ENCODE results near the gene DYNC1H1. TPM values are rescaled to one million over a fixed set of nuclear protein-coding genes. Genes with fewer than 3 reads are reported as not detected.

DYNC1H1 gene
- total RNA-seq, 1 experiment from 2014 or later = 361 TPM

DNA sequence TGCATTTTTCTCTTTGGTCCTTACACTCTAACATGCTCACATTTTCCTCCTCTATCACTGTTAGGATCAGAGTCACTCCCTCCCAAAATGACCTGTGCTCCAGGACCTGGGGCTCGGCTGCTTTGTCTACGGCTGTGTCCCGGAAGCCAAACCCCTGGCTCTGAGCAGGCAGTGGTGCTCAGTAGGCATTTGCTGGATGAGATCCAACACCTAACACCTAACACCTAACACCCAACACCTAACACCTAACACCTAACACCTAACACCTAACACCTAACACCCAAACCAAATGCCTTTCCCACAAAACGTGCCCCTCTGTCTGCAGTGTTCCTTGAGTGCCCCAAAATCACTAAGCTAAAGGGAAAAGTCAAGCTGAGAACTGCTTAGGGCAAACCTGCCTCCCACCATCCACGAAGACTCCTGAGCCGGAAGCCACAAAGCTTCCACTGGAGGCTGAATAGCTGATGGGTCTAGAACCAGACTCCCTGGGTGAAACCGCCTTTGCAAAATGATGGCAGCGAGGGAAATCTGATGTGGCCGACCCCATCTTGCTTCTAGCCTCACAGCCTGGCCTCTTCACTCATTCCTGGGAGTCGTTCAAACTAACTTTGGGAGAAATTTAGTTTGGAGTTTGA, 93.2 kb downstream of the DYNC1H1 start (continued):
- TF ChIP-seq, protein P1, sequence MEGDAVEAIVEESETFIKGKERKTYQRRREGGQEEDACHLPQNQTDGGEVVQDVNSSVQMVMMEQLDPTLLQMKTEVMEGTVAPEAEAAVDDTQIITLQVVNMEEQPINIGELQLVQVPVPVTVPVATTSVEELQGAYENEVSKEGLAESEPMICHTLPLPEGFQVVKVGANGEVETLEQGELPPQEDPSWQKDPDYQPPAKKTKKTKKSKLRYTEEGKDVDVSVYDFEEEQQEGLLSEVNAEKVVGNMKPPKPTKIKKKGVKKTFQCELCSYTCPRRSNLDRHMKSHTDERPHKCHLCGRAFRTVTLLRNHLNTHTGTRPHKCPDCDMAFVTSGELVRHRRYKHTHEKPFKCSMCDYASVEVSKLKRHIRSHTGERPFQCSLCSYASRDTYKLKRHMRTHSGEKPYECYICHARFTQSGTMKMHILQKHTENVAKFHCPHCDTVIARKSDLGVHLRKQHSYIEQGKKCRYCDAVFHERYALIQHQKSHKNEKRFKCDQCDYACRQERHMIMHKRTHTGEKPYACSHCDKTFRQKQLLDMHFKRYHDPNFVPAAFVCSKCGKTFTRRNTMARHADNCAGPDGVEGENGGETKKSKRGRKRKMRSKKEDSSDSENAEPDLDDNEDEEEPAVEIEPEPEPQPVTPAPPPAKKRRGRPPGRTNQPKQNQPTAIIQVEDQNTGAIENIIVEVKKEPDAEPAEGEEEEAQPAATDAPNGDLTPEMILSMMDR (IDR thresholded peaks at IDR 0.05 in 2 of 3, conservative IDR thresholded peaks at IDR 0.05 in 1 of 3; ENCODE audit: borderline replicate concordance in 1 of 3, insufficient read depth in 1 of 3, low read depth in 2 of 3, low read length in 2 of 3) = no peak
- TF ChIP-seq ZNF274 (IDR thresholded peaks at IDR 0.05; ENCODE audit: low read depth, low read length) = no peak
- TF ChIP-seq, protein P2, sequence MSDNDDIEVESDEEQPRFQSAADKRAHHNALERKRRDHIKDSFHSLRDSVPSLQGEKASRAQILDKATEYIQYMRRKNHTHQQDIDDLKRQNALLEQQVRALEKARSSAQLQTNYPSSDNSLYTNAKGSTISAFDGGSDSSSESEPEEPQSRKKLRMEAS (IDR thresholded peaks at IDR 0.05) = no peak
- TF ChIP-seq JUND (IDR thresholded peaks at IDR 0.05) = no peak
- TF ChIP-seq CEBPB (IDR thresholded peaks at IDR 0.05; ENCODE audit: low read depth) = no peak
- no peak for TF ChIP-seq CBX3 (IDR thresholded peaks at IDR 0.05; ENCODE audit: low read depth)
- TF ChIP-seq, protein P3, sequence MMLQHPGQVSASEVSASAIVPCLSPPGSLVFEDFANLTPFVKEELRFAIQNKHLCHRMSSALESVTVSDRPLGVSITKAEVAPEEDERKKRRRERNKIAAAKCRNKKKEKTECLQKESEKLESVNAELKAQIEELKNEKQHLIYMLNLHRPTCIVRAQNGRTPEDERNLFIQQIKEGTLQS (IDR thresholded peaks at IDR 0.05) = no peak

DNA sequence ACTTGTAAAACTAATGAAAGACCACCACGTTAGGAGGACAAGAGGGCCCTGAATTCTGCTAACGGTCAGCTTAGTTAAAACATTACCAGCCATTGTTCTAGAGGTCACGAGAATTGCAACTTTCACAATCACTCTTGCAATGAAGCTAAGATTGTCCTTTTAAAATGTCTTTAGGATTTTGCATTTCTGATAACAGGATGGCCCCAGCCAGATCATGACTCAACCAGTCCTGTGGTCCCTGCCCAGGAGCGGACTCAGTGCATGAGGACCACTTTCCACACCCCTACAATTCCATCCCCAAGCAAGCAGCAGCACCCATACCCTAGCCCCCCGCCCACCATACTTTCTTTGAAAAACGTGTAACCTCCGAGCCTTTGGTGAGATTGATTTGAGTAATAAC, 93.8 kb downstream of the DYNC1H1 start:
- no peaks in the 10 kb centered on the region for H3K36me3 ChIP-seq (ENCODE audit: control insufficient read depth in 1 of 2, insufficient read depth in 2 of 2, low read length in 2 of 2)
- H3K27me3 ChIP-seq (ENCODE audit: insufficient read depth, low read length) = no peaks in the 10 kb centered on the region
- peaks cover 2 to 7% of the 10 kb centered on the region in 2 experiments; a peak in 3 of 4 replicates for H3K4me1 ChIP-seq (ENCODE audit: control insufficient read depth in 1 of 2, insufficient read depth in 2 of 2, low read length in 2 of 2)
- intact Hi-C loops (cut with micrococcal nuclease) = no loop called here
- H2AFZ ChIP-seq (ENCODE audit: low read depth, low read length, poor library complexity, severe bottlenecking) = no peak overlapping the region
- no peaks in the 10 kb centered on the region for H4K20me1 ChIP-seq (ENCODE audit: insufficient read depth)
- H3K9ac ChIP-seq (ENCODE audit: low read length) = no peak overlapping the region
- no peak overlapping the region for H3K4me3 ChIP-seq (replicated peaks in 1 of 2; ENCODE audit: low read depth in 1 of 2, low read length in 2 of 2)
- CTCF ChIA-PET = interaction anchor here (1.1 kb wide), 1 partner anchor 12 kb away, joined by 3 read pairs; no protein-coding TSS in a partner anchor
- H3K79me2 ChIP-seq (ENCODE audit: insufficient read depth, low read length) = no peaks in the 10 kb centered on the region
- RAD21 ChIA-PET (ENCODE audit: low non-redundant PET in 1 of 2, low total read pairs in 2 of 2, uncharacterized antibody in 2 of 2, unreplicated experiment in 2 of 2) = no interaction called here
- no peaks in the 10 kb centered on the region for H3K9me2 ChIP-seq (ENCODE audit: insufficient read depth)
- DNase-seq (ENCODE audit: low read depth, low spot score) = no peak
- no peak overlapping the region for H3K27ac ChIP-seq (ENCODE audit: low read depth, low read length)
- POLR2A ChIA-PET = no interaction called here
- H3K4me2 ChIP-seq (ENCODE audit: low read length) = no peak overlapping the region
- no TSS peak for BruUV-seq (replicated peaks)
- no peak for ATAC-seq
- no peaks in the 10 kb centered on the region for H3K9me3 ChIP-seq (ENCODE audit: control insufficient read depth in 1 of 2, insufficient read depth in 1 of 2, low read depth in 1 of 2, low read length in 2 of 2)
- TF ChIP-seq FOSL1 (IDR thresholded peaks at IDR 0.05; ENCODE audit: low read depth) = no peak
- TF ChIP-seq CEBPB (IDR thresholded peaks at IDR 0.05; ENCODE audit: low read depth) = no peak
- TF ChIP-seq, protein P3 (IDR thresholded peaks at IDR 0.05) = no peak
- TF ChIP-seq, protein P4, sequence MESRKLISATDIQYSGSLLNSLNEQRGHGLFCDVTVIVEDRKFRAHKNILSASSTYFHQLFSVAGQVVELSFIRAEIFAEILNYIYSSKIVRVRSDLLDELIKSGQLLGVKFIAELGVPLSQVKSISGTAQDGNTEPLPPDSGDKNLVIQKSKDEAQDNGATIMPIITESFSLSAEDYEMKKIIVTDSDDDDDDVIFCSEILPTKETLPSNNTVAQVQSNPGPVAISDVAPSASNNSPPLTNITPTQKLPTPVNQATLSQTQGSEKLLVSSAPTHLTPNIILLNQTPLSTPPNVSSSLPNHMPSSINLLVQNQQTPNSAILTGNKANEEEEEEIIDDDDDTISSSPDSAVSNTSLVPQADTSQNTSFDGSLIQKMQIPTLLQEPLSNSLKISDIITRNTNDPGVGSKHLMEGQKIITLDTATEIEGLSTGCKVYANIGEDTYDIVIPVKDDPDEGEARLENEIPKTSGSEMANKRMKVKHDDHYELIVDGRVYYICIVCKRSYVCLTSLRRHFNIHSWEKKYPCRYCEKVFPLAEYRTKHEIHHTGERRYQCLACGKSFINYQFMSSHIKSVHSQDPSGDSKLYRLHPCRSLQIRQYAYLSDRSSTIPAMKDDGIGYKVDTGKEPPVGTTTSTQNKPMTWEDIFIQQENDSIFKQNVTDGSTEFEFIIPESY (IDR thresholded peaks at IDR 0.05; ENCODE audit: extremely low read depth, insufficient replicate concordance, low read length) = no peak
- TF ChIP-seq, protein P5, sequence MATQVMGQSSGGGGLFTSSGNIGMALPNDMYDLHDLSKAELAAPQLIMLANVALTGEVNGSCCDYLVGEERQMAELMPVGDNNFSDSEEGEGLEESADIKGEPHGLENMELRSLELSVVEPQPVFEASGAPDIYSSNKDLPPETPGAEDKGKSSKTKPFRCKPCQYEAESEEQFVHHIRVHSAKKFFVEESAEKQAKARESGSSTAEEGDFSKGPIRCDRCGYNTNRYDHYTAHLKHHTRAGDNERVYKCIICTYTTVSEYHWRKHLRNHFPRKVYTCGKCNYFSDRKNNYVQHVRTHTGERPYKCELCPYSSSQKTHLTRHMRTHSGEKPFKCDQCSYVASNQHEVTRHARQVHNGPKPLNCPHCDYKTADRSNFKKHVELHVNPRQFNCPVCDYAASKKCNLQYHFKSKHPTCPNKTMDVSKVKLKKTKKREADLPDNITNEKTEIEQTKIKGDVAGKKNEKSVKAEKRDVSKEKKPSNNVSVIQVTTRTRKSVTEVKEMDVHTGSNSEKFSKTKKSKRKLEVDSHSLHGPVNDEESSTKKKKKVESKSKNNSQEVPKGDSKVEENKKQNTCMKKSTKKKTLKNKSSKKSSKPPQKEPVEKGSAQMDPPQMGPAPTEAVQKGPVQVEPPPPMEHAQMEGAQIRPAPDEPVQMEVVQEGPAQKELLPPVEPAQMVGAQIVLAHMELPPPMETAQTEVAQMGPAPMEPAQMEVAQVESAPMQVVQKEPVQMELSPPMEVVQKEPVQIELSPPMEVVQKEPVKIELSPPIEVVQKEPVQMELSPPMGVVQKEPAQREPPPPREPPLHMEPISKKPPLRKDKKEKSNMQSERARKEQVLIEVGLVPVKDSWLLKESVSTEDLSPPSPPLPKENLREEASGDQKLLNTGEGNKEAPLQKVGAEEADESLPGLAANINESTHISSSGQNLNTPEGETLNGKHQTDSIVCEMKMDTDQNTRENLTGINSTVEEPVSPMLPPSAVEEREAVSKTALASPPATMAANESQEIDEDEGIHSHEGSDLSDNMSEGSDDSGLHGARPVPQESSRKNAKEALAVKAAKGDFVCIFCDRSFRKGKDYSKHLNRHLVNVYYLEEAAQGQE (IDR thresholded peaks at IDR 0.05; ENCODE audit: low read depth) = no peak
- no peak for TF ChIP-seq EGR1 (IDR thresholded peaks at IDR 0.05; ENCODE audit: low read depth)
- no peak for TF ChIP-seq SP1 (IDR thresholded peaks at IDR 0.05; ENCODE audit: low read depth)
- no peak for TF ChIP-seq SRF (IDR thresholded peaks at IDR 0.05; ENCODE audit: low read depth)
- TF ChIP-seq EZH2 (IDR thresholded peaks at IDR 0.05) = no peak
- TF ChIP-seq RAD21 (IDR thresholded peaks at IDR 0.05; ENCODE audit: low read depth) = no peak

All from HCT116 (cell line).